ENCODE data around the gene CRACR2A. TPM values are rescaled to one million over a fixed set of nuclear protein-coding genes. Genes with fewer than 3 reads are reported as not detected.
A peak's percentile ranks its signal among the peaks of the same experiment; 100 is the strongest.

CRACR2A gene
- total RNA-seq, 1 donor from 2014 or later: 2.7 TPM

GRCh38 chr12:3630621-3631271 lies 122.2 kb downstream of the CRACR2A start:
- DNase-seq (ENCODE audit: low read depth, low spot score): no peak
- Mint-ChIP-seq H3K4me3 (no peak overlapping the region), H3K27ac (ENCODE audit: unreplicated experiment) (peak overlapping the region; percentile 83), H3K27me3 (ENCODE audit: low read depth) (no peaks in the 10 kb centered on the region), H3K36me3 (ENCODE audit: low read depth) (no peaks in the 10 kb centered on the region), H3K9me3 (no peaks in the 10 kb centered on the region), H3K4me1 (no peaks in the 10 kb centered on the region)
- TF ChIP-seq CTCF (conservative IDR thresholded peaks at IDR 0.05): no peak

GRCh38 chr12:3630111-3630510 lies 122.8 kb downstream of the CRACR2A start:
- H3K4me1 Mint-ChIP-seq: no peaks in the 10 kb centered on the region
- no peak overlapping the region for H3K27ac Mint-ChIP-seq (ENCODE audit: unreplicated experiment)
- no peak overlapping the region for H3K4me3 Mint-ChIP-seq
- DNase-seq (ENCODE audit: low read depth, low spot score): no peak
- no peaks in the 10 kb centered on the region for H3K9me3 Mint-ChIP-seq
- H3K27me3 Mint-ChIP-seq (ENCODE audit: low read depth): no peaks in the 10 kb centered on the region
- no peak for TF ChIP-seq CTCF (conservative IDR thresholded peaks at IDR 0.05)
- no peaks in the 10 kb centered on the region for H3K36me3 Mint-ChIP-seq (ENCODE audit: low read depth)

- Mint-ChIP-seq H3K4me1 (no peaks in the 10 kb centered on the region), H3K9me3 (no peaks in the 10 kb centered on the region), H3K4me3 (no peak overlapping the region), H3K36me3 (ENCODE audit: low read depth) (no peaks in the 10 kb centered on the region), H3K27me3 (ENCODE audit: low read depth) (no peaks in the 10 kb centered on the region), H3K27ac (ENCODE audit: unreplicated experiment) (peak overlapping the region; percentile 57)
- TF ChIP-seq CTCF (conservative IDR thresholded peaks at IDR 0.05): no peak
- DNase-seq (ENCODE audit: low read depth, low spot score): no peak
Observed at GRCh38 chr12:3629057-3629830, 123.7 kb downstream of the CRACR2A start.

- no peaks in the 10 kb centered on the region for H3K36me3 Mint-ChIP-seq (ENCODE audit: low read depth)
- H3K4me3 Mint-ChIP-seq: no peak overlapping the region
- TF ChIP-seq CTCF (conservative IDR thresholded peaks at IDR 0.05): no peak
- no peak for DNase-seq (ENCODE audit: low read depth, low spot score)
- H3K27ac Mint-ChIP-seq (ENCODE audit: unreplicated experiment): no peak overlapping the region
- no peaks in the 10 kb centered on the region for H3K27me3 Mint-ChIP-seq (ENCODE audit: low read depth)
- H3K9me3 Mint-ChIP-seq: no peaks in the 10 kb centered on the region
- H3K4me1 Mint-ChIP-seq: peaks cover 4% of the 10 kb centered on the region
Observed at GRCh38 chr12:3628629-3629028, 124.3 kb downstream of the CRACR2A start.

- H3K9me3 Mint-ChIP-seq: no peaks in the 10 kb centered on the region
- H3K4me3 Mint-ChIP-seq: no peak overlapping the region
- no peaks in the 10 kb centered on the region for H3K27me3 Mint-ChIP-seq (ENCODE audit: low read depth)
- peaks cover 4% of the 10 kb centered on the region for H3K4me1 Mint-ChIP-seq
- no peaks in the 10 kb centered on the region for H3K36me3 Mint-ChIP-seq (ENCODE audit: low read depth)
- no peak overlapping the region for H3K27ac Mint-ChIP-seq (ENCODE audit: unreplicated experiment)
- no peak for DNase-seq (ENCODE audit: low read depth, low spot score)
- TF ChIP-seq CTCF (conservative IDR thresholded peaks at IDR 0.05): no peak
Observed at GRCh38 chr12:3627336-3627735, 125.6 kb downstream of the CRACR2A start.

All from neural crest cell (in vitro differentiated cells).